ENCODE data around the gene RPS6KA1.
A peak's percentile ranks its signal among the peaks of the same experiment; 100 is the strongest.
"Not testable (repeated sequence)": the region's sequence is repeated elsewhere in the genome, so short reads cannot be mapped to it uniquely, and the experiment has no call there.

RPS6KA1 gene

DNA sequence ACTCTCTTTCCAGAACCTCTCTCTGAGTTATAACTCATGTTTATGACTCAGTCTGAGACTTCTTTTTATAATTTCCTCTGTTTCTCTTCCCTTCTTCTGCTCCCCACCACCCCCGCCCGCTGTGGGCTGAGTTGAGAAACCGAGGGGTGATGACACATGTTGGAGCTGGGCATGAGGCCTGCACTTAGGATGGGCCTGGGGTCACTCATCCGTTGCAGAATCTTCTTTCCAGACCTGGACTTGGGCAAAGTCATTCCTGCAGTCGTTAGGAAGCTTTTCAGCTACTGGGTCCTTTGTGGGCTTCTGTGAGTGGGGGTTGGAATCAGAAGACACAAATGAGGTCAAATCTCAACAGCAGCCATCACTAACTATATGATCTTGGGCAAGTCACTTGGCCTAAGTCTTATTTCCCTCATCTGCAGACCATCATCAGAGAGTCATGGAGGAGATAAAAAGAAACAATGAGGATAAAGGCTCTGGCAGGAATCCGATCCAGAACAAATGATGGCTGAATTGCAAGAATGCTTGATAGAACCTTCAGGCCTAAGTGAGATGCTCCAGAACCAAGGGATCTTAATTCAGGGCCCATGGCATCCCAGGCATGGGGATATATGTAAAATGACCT lies 53.4 kb downstream of the RPS6KA1 start:
- Histone ChIP-seq H3F3A (ENCODE audit: control insufficient read depth, insufficient read depth) (no peaks in the 10 kb centered on the region), H4K20me1 (ENCODE audit: control insufficient read depth, insufficient read depth, low read depth, low read length) (no peaks in the 10 kb centered on the region), H3K4me2 (ENCODE audit: low read length) (no peak overlapping the region), H3K4me1 (ENCODE audit: control insufficient read depth, low read length) (peaks cover 4% of the 10 kb centered on the region; the same call in 1 of the 2 replicates), H3K9me2 (replicated peaks; ENCODE audit: control insufficient read depth, low read length) (no peaks in the 10 kb centered on the region), H3K9me3 (ENCODE audit: control insufficient read depth, insufficient read depth, low read length) (no peaks in the 10 kb centered on the region), H3K4me3 (ENCODE audit: low read length) (no peak overlapping the region), H3K27ac (ENCODE audit: low read depth, low read length) (no peak overlapping the region), H3K27me3 (ENCODE audit: control insufficient read depth, low read length) (no peaks in the 10 kb centered on the region), H3K79me2 (ENCODE audit: control insufficient read depth, low read length) (no peaks in the 10 kb centered on the region), H3K36me3 (ENCODE audit: control insufficient read depth, low read length) (no peaks in the 10 kb centered on the region)
- TF ChIP-seq EZH2phosphoT487 (IDR thresholded peaks at IDR 0.05; ENCODE audit: borderline replicate concordance, low read length): no peak
- TF ChIP-seq, protein P1, sequence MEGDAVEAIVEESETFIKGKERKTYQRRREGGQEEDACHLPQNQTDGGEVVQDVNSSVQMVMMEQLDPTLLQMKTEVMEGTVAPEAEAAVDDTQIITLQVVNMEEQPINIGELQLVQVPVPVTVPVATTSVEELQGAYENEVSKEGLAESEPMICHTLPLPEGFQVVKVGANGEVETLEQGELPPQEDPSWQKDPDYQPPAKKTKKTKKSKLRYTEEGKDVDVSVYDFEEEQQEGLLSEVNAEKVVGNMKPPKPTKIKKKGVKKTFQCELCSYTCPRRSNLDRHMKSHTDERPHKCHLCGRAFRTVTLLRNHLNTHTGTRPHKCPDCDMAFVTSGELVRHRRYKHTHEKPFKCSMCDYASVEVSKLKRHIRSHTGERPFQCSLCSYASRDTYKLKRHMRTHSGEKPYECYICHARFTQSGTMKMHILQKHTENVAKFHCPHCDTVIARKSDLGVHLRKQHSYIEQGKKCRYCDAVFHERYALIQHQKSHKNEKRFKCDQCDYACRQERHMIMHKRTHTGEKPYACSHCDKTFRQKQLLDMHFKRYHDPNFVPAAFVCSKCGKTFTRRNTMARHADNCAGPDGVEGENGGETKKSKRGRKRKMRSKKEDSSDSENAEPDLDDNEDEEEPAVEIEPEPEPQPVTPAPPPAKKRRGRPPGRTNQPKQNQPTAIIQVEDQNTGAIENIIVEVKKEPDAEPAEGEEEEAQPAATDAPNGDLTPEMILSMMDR (IDR thresholded peaks at IDR 0.05; ENCODE audit: low read depth, low read length, poor library complexity, severe bottlenecking): no peak

DNA sequence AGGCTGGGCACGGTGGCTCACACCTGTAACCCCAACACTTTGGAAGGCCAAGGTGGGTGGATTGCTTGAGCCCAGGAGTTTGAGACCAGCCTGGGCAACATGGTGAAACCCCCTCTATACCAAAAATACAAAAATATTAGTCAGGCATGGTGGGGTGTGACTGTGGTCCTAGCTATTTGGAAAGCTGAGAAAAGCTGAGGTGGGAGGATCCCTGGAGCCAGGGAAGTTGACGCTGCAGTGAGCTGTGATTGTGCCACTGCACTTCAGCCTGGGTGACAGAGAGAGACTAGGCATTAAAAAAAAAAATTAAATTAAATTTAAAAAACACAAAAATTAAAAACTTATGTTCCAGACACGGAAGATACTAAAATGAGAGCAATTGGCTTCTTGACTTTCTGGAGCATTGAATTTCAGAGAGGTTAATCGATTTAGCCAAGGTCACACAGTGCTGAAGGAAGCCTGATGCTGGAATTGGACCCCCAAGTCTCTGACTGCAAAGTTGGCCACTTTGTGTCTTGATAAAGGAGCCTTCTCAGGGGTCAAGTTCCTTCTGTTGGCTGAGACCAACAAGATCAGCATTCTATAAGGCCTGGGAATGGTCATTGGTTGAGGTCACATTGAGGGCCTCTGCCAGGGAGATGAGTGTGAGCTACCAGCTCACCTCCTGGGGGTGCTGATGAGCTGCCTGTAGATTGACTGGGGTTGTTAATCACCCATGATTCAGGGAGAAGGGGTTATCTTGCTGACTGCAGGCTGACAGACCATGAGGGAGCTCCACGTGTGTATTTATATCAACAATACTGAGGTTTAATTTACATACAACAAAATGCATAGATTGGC lies 54.3 kb downstream of the RPS6KA1 start:
- H3K9me3 ChIP-seq (ENCODE audit: control insufficient read depth, insufficient read depth, low read length): 0 out of 2 replicates have a peak, but pooled peaks cover 3% of the 10 kb centered on the region
- peaks cover 4% of the 10 kb centered on the region; the same call in 1 of the 2 replicates for H3K4me1 ChIP-seq (ENCODE audit: control insufficient read depth, low read length)
- H4K20me1 ChIP-seq (ENCODE audit: control insufficient read depth, insufficient read depth, low read depth, low read length): no peaks in the 10 kb centered on the region
- H3K9me2 ChIP-seq (replicated peaks; ENCODE audit: control insufficient read depth, low read length): no peaks in the 10 kb centered on the region
- H3K27me3 ChIP-seq (ENCODE audit: control insufficient read depth, low read length): no peaks in the 10 kb centered on the region
- TF ChIP-seq, protein P1 (IDR thresholded peaks at IDR 0.05; ENCODE audit: low read depth, low read length, poor library complexity, severe bottlenecking): peak; percentile 65
- TF ChIP-seq EZH2phosphoT487 (IDR thresholded peaks at IDR 0.05; ENCODE audit: borderline replicate concordance, low read length): no peak
- no peak overlapping the region for H3K4me2 ChIP-seq (ENCODE audit: low read length)
- no peaks in the 10 kb centered on the region for H3K36me3 ChIP-seq (ENCODE audit: control insufficient read depth, low read length)
- no peak overlapping the region for H3K4me3 ChIP-seq (ENCODE audit: low read length)
- no peak overlapping the region for H3K27ac ChIP-seq (ENCODE audit: low read depth, low read length)
- H3K79me2 ChIP-seq (ENCODE audit: control insufficient read depth, low read length): no peaks in the 10 kb centered on the region
- H3F3A ChIP-seq (ENCODE audit: control insufficient read depth, insufficient read depth): no peaks in the 10 kb centered on the region

DNA sequence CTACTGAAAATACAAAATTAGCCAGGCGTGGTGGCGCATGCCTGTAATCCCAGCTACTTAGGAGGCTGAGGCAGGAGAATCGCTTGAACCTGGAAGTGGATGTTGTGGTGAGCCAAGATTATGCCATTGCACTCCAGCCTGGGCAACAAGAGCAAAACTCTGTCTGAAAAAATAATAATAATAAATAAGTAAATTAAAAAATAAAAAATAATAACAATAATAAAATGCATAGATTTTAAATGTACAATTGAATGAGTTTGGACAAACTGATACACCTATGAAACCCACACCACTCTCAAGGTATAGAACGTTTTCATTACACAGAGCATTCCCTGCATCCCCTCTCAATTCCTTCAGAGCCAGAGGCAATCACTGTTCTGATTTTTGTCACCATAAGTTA lies 55.0 kb downstream of the RPS6KA1 start:
- H3K4me2 ChIP-seq (ENCODE audit: low read length); H3K79me2 ChIP-seq (ENCODE audit: control insufficient read depth, low read length): not testable (repeated sequence)

DNA sequence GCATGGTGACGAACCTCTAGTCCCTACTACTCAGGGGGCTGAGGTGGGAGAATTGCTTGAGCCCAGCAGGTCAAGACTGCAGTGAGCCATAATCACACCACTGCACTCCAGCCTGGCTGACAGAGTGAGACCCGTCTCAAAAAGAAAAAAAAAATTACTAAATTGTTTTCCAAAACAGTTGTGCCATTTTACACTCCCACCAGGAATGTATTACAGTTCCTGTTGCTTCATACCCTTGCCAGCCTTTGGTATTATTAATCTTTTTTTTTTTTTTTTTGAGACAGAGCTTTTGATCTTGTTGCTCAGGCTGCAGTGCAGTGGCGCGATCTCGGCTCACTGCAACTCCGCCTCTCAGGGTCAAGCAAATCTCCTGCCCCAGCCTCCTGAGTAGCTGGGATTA lies 55.9 kb downstream of the RPS6KA1 start:
- Histone ChIP-seq H3K4me2 (ENCODE audit: low read length) (no peak overlapping the region), H3K4me1 (ENCODE audit: control insufficient read depth, low read length) (peaks cover 4% of the 10 kb centered on the region; the same call in 1 of the 2 replicates), H3F3A (ENCODE audit: control insufficient read depth, insufficient read depth) (no peaks in the 10 kb centered on the region), H3K36me3 (ENCODE audit: control insufficient read depth, low read length) (no peaks in the 10 kb centered on the region), H3K79me2 (ENCODE audit: control insufficient read depth, low read length) (no peaks in the 10 kb centered on the region), H3K9me3 (ENCODE audit: control insufficient read depth, insufficient read depth, low read length) (0 out of 2 replicates have a peak, but pooled peaks cover 3% of the 10 kb centered on the region), H3K27me3 (ENCODE audit: control insufficient read depth, low read length) (no peaks in the 10 kb centered on the region), H4K20me1 (ENCODE audit: control insufficient read depth, insufficient read depth, low read depth, low read length) (no peaks in the 10 kb centered on the region), H3K27ac (ENCODE audit: low read depth, low read length) (no peak overlapping the region), H3K9me2 (replicated peaks; ENCODE audit: control insufficient read depth, low read length) (no peaks in the 10 kb centered on the region), H3K4me3 (ENCODE audit: low read length) (no peak overlapping the region)
- TF ChIP-seq, protein P1 (IDR thresholded peaks at IDR 0.05; ENCODE audit: low read depth, low read length, poor library complexity, severe bottlenecking): no peak
- no peak for TF ChIP-seq EZH2phosphoT487 (IDR thresholded peaks at IDR 0.05; ENCODE audit: borderline replicate concordance, low read length)

More for the DNA sequence above, 55.0 kb downstream of the RPS6KA1 start:
- not testable (repeated sequence) for H3K4me1 ChIP-seq (ENCODE audit: control insufficient read depth, low read length); H3F3A ChIP-seq (ENCODE audit: control insufficient read depth, insufficient read depth); H3K36me3 ChIP-seq (ENCODE audit: control insufficient read depth, low read length); H3K27ac ChIP-seq (ENCODE audit: low read depth, low read length); H3K9me3 ChIP-seq (ENCODE audit: control insufficient read depth, insufficient read depth, low read length); H3K4me3 ChIP-seq (ENCODE audit: low read length); H3K27me3 ChIP-seq (ENCODE audit: control insufficient read depth, low read length); H4K20me1 ChIP-seq (ENCODE audit: control insufficient read depth, insufficient read depth, low read depth, low read length); H3K9me2 ChIP-seq (replicated peaks; ENCODE audit: control insufficient read depth, low read length)

Measured in DOHH2 (cell line).